ENCODE results near the gene SLC6A8.
A peak's percentile ranks its signal among the peaks of the same experiment; 100 is the strongest.
"Not testable (repeated sequence)": the region's sequence is repeated elsewhere in the genome, so short reads cannot be mapped to it uniquely, and the experiment has no call there.

The SLC6A8 gene

GRCh38 chrX:153689654-153690465, 2.1 kb downstream of the SLC6A8 start:
- Mint-ChIP-seq H3K9me3 (peaks cover 16% of the 10 kb centered on the region), H3K36me3 (ENCODE audit: low read depth) (no peaks in the 10 kb centered on the region), H3K27me3 (ENCODE audit: low read depth, poor library complexity) (no peaks in the 10 kb centered on the region), H3K4me3 (peak overlapping the region; percentile 67), H3K4me1 (peaks cover 18% of the 10 kb centered on the region), H3K27ac (no peak overlapping the region)
- peak; percentile 13 for TF ChIP-seq CTCF (IDR thresholded peaks at IDR 0.05)
- DNase-seq = no peak

- Mint-ChIP-seq H3K27me3 (ENCODE audit: low read depth, poor library complexity) (no peaks in the 10 kb centered on the region), H3K36me3 (ENCODE audit: low read depth) (no peaks in the 10 kb centered on the region), H3K9me3 (peaks cover 16% of the 10 kb centered on the region), H3K27ac (no peak overlapping the region), H3K4me3 (no peak overlapping the region), H3K4me1 (peaks cover 16% of the 10 kb centered on the region)
- DNase-seq = no peak
- no peak for TF ChIP-seq CTCF (IDR thresholded peaks at IDR 0.05)
Measured at GRCh38 chrX:153690466-153690865, 2.7 kb downstream of the SLC6A8 start.

- H3K4me1 Mint-ChIP-seq; H3K36me3 Mint-ChIP-seq (ENCODE audit: low read depth); DNase-seq; H3K27me3 Mint-ChIP-seq (ENCODE audit: low read depth, poor library complexity); H3K27ac Mint-ChIP-seq; H3K4me3 Mint-ChIP-seq: not testable (repeated sequence)
- H3K9me3 Mint-ChIP-seq = peaks cover 19% of the 10 kb centered on the region
Measured at GRCh38 chrX:153691032-153691827, 3.5 kb downstream of the SLC6A8 start.

- H3K27ac Mint-ChIP-seq = no peak overlapping the region
- H3K4me1 Mint-ChIP-seq = peaks cover 5% of the 10 kb centered on the region
- no peak for DNase-seq
- peaks cover 16% of the 10 kb centered on the region for H3K9me3 Mint-ChIP-seq
- peaks cover 3% of the 10 kb centered on the region for H3K27me3 Mint-ChIP-seq (ENCODE audit: low read depth, poor library complexity)
- H3K4me3 Mint-ChIP-seq = no peak overlapping the region
- no peaks in the 10 kb centered on the region for H3K36me3 Mint-ChIP-seq (ENCODE audit: low read depth)
- no peak for TF ChIP-seq CTCF (IDR thresholded peaks at IDR 0.05)
Measured at GRCh38 chrX:153692003-153692402, 4.3 kb downstream of the SLC6A8 start.

- Mint-ChIP-seq H3K36me3 (ENCODE audit: low read depth) (no peaks in the 10 kb centered on the region), H3K9me3 (peaks cover 23% of the 10 kb centered on the region), H3K4me1 (peaks cover 12% of the 10 kb centered on the region), H3K4me3 (no peak overlapping the region), H3K27ac (no peak overlapping the region), H3K27me3 (ENCODE audit: low read depth, poor library complexity) (peaks cover 3% of the 10 kb centered on the region)
- no peak for DNase-seq
- TF ChIP-seq CTCF (IDR thresholded peaks at IDR 0.05) = no peak
Measured at GRCh38 chrX:153692611-153693156, 5.0 kb downstream of the SLC6A8 start.

Measured in nephron progenitor cell (in vitro differentiated cells).